Liver (tissue), 9 donors: ENCODE results near the gene RNGTT. TPM values are rescaled to one million over a fixed set of nuclear protein-coding genes. Genes with fewer than 3 reads are reported as not detected.

ENCODE experiments used
- DNase-seq: peaks from one replicate; pipeline ENCODE4 v3.0.0-alpha.2; 2017; ENCODE audit warnings: low spot score
- H3K27ac ChIP-seq, 2 donors: one replicate each; pipeline ENCODE4 v1.7.0; 2013; ENCODE audit warnings: inconsistent platforms in 2 of 2, low read length in 2 of 2, control low read depth in 1 of 2, low read depth in 1 of 2, mild to moderate bottlenecking in 1 of 2
- H3K27me3 ChIP-seq, 4 donors: one replicate each; pipeline versions ENCODE4 v1.6.1 to v1.7.0; 2013; ENCODE audit warnings: low read length in 3 of 4, inconsistent platforms in 1 of 4, mild to moderate bottlenecking in 1 of 4, moderate library complexity in 1 of 4; ENCODE audit not compliant: control insufficient read depth in 4 of 4, insufficient read depth in 4 of 4
- H3K36me3 ChIP-seq, 4 donors: one replicate each; pipeline versions ENCODE4 v1.6.1 to v1.7.0; 2013; ENCODE audit warnings: low read length in 3 of 4, mild to moderate bottlenecking in 3 of 4, low read depth in 1 of 4, moderate library complexity in 1 of 4; ENCODE audit not compliant: control insufficient read depth in 4 of 4, insufficient read depth in 3 of 4
- H3K4me1 ChIP-seq, 4 donors: one replicate each; pipeline versions ENCODE4 v1.6.1 to v1.7.0; 2013; ENCODE audit warnings: low read length in 3 of 4, mild to moderate bottlenecking in 3 of 4, moderate library complexity in 1 of 4; ENCODE audit not compliant: control insufficient read depth in 4 of 4, insufficient read depth in 4 of 4
- H3K4me3 ChIP-seq, 3 donors: one replicate each; pipeline versions ENCODE4 v1.6.1 to v1.7.0; 2013; ENCODE audit warnings: low read length in 3 of 3, control low read depth in 1 of 3, low read depth in 1 of 3, mild to moderate bottlenecking in 1 of 3
- H3K9ac ChIP-seq, 2 donors: one replicate each; pipeline ENCODE4 v1.7.0; 2013; ENCODE audit warnings: low read length in 2 of 2, mild to moderate bottlenecking in 2 of 2, moderate library complexity in 2 of 2, control low read depth in 1 of 2, low read depth in 1 of 2
- H3K9me3 ChIP-seq, 4 donors: one replicate each; pipeline versions ENCODE4 v1.6.1 to v1.7.0; 2013; ENCODE audit warnings: low read length in 3 of 4; ENCODE audit not compliant: control insufficient read depth in 4 of 4
- CTCF ChIP-seq: fragments of 150-350 bp; IDR thresholded peaks from 2 replicates; pipeline ENCODE4 v1.5.1; 2017; ENCODE audit warnings: improper control_type of control experiment, low read depth, low read length; ENCODE audit not compliant: missing input control
- EGR1 ChIP-seq, 2 donors: IDR thresholded peaks; 2 replicates each; pipeline ENCODE4 v1.6.1; 2016 to 2018; ENCODE audit warnings: antibody characterized with exemption in 2 of 2, low read depth in 2 of 2
- FOXA2 ChIP-seq: IDR thresholded peaks from 2 replicates; pipeline ENCODE4 v1.6.1; 2016; ENCODE audit warnings: antibody characterized with exemption
- HNF4A ChIP-seq, 2 donors: conservative IDR thresholded peaks; 2 replicates each; pipeline ENCODE4 v1.6.1; 2016; ENCODE audit warnings: antibody characterized with exemption in 2 of 2, mild to moderate bottlenecking in 2 of 2
- JUND ChIP-seq, 2 donors: IDR thresholded peaks; 2 replicates each; pipeline ENCODE4 v1.6.1; 2016; ENCODE audit warnings: antibody characterized with exemption in 2 of 2
- MAX ChIP-seq: IDR thresholded peaks from 2 replicates; pipeline ENCODE4 v1.6.1; 2016; ENCODE audit warnings: antibody characterized with exemption
- NR2F2 ChIP-seq: IDR thresholded peaks from 2 replicates; pipeline ENCODE4 v1.6.1; 2016; ENCODE audit warnings: antibody characterized with exemption
- RAD21 ChIP-seq, 2 donors: IDR thresholded peaks; 2 replicates each; pipeline ENCODE4 v1.6.1; 2016; ENCODE audit warnings: antibody characterized with exemption in 2 of 2, mild to moderate bottlenecking in 2 of 2
- TAF1 ChIP-seq: conservative IDR thresholded peaks from 2 replicates; pipeline ENCODE4 v1.6.1; 2016; ENCODE audit warnings: antibody characterized with exemption, mild to moderate bottlenecking
- YY1 ChIP-seq: IDR thresholded peaks from 2 replicates; pipeline ENCODE4 v1.6.1; 2016; ENCODE audit warnings: antibody characterized with exemption, mild to moderate bottlenecking
- ZBTB33 ChIP-seq: IDR thresholded peaks from 2 replicates; pipeline ENCODE4 v1.6.1; 2016; ENCODE audit warnings: antibody characterized with exemption
- WGBS: extraction: QIAGEN DNeasy Blood & Tissue Kit; methylation state at CpG from one replicate; pipeline ENCODE4 v1.1.7; 2013; 5-methylcytosine and 5-hydroxymethylcytosine counted together
- polyA plus RNA-seq, 2 donors: library from polyadenylated mRNA; stranded (reverse) in 1 of 2; unstranded in 1 of 2; fragments of 200-250 nt in 1 of 2; fragments of >200 nt in 1 of 2; fragmentation: Nextera tagmentation in 1 of 2; extraction: Ambion mirVana in 1 of 2; gene quantifications; one replicate each; pipeline versions ENCODE4 v1.2.1 to v1.2.3, GENCODE V29; 2013 to 2015
- total RNA-seq, 2 donors: library from RNA; depleted of rRNA; stranded (reverse); fragments of >200 nt; gene quantifications; one replicate each; pipeline ENCODE4 v1.2.3, GENCODE V29; 2014
- TF ChIP-seq, protein P1 (sequence below): IDR thresholded peaks from 2 replicates; pipeline ENCODE4 v1.6.1; 2016; ENCODE audit warnings: antibody characterized with exemption, mild to moderate bottlenecking
- donor health status: healthy.
- donor health status: healthy.
- donor health status: healthy.
- donor health status: healthy.
- donor health status: healthy.

Gene RNGTT
- total and polyA plus RNA-seq, 4 donors: 4.1 to 20.8 (median 7.2) TPM

DNA sequence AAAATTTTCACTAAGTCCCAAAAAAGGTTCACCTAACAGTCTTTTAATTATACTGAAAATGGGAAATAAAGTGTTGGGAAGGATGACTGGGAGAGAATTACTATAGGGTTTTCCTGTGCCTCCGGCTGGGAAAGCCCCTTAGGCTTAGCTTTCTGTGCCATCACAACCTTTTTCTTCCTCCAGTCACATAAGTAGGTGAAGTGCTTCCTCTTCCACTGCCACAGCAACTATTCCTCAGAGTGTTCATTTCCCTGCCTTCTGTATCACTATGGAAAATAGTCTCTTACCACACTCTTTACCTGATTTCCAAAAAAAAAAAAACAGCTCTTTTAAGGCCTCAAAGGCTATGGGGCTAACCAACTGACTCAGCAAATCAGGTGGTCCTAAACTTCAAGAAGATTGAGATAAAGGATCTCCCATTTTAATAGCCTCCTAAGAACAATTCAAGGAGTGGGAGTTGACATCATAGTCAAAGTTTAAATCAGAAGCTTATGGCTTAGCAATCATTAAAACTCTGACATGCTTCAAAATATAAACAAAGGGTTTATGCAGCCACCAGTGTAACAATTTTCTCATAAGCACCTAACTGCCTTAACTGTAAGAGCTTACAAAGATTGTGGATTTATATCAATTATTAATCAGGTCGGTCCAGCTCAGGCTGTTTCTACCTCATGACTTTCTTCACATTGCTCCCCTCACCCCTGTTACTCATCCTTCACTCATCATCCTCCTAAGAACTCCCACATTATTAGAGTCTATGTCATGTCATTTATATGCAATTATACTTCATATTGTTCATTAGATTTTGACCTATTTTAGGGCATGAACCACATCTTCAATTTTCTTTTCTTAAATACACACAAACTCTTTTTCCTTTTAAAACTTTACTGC lies 95.3 kb downstream of the RNGTT start:
- Histone ChIP-seq H3K9ac (no peak overlapping the region), H3K27me3 (no peaks in the 10 kb centered on the region), H3K4me3 (no peak overlapping the region), H3K27ac (no peak overlapping the region), H3K4me1 (peaks cover 0 to 13% (median 4%) of the 10 kb centered on the region in 4 donors), H3K9me3 (no peaks in the 10 kb centered on the region), H3K36me3 (no peaks in the 10 kb centered on the region)
- TF ChIP-seq MAX: no peak
- TF ChIP-seq CTCF: no peak
- TF ChIP-seq NR2F2: no peak
- no peak for TF ChIP-seq FOXA2
- TF ChIP-seq, protein P1, sequence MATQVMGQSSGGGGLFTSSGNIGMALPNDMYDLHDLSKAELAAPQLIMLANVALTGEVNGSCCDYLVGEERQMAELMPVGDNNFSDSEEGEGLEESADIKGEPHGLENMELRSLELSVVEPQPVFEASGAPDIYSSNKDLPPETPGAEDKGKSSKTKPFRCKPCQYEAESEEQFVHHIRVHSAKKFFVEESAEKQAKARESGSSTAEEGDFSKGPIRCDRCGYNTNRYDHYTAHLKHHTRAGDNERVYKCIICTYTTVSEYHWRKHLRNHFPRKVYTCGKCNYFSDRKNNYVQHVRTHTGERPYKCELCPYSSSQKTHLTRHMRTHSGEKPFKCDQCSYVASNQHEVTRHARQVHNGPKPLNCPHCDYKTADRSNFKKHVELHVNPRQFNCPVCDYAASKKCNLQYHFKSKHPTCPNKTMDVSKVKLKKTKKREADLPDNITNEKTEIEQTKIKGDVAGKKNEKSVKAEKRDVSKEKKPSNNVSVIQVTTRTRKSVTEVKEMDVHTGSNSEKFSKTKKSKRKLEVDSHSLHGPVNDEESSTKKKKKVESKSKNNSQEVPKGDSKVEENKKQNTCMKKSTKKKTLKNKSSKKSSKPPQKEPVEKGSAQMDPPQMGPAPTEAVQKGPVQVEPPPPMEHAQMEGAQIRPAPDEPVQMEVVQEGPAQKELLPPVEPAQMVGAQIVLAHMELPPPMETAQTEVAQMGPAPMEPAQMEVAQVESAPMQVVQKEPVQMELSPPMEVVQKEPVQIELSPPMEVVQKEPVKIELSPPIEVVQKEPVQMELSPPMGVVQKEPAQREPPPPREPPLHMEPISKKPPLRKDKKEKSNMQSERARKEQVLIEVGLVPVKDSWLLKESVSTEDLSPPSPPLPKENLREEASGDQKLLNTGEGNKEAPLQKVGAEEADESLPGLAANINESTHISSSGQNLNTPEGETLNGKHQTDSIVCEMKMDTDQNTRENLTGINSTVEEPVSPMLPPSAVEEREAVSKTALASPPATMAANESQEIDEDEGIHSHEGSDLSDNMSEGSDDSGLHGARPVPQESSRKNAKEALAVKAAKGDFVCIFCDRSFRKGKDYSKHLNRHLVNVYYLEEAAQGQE: no peak
- no peak for TF ChIP-seq EGR1 (IDR thresholded peaks at IDR 0.05; ENCODE audit: low read depth in 2 of 2)
- no peak for TF ChIP-seq ZBTB33
- no peak for TF ChIP-seq RAD21 (IDR thresholded peaks at IDR 0.05)
- no peak for TF ChIP-seq YY1
- TF ChIP-seq JUND (IDR thresholded peaks at IDR 0.05): no peak
- no peak for TF ChIP-seq TAF1
- no peak for TF ChIP-seq HNF4A (conservative IDR thresholded peaks at IDR 0.05)
- DNase-seq: no peak
- 79% methylated on average over 2 of the region's 2 CpGs for WGBS

- H3K9ac ChIP-seq: no peak overlapping the region
- no peaks in the 10 kb centered on the region for H3K27me3 ChIP-seq
- WGBS: 97% methylated on average over 2 of the region's 2 CpGs
- no peak overlapping the region for H3K4me3 ChIP-seq
- no peak for DNase-seq
- TF ChIP-seq ZBTB33: no peak
- H3K9me3 ChIP-seq: no peaks in the 10 kb centered on the region
- peaks cover 0 to 9% (median 0%) of the 10 kb centered on the region in 4 donors for H3K4me1 ChIP-seq
- peaks cover 0 to 1% (median 0%) of the 10 kb centered on the region in 4 donors for H3K36me3 ChIP-seq
- H3K27ac ChIP-seq: no peak overlapping the region
These were observed 96.6 kb downstream of the RNGTT start for GRCh38 chr6:88866856-88867255.
